ENCODE measurements around the gene TIMP3.

DNA sequence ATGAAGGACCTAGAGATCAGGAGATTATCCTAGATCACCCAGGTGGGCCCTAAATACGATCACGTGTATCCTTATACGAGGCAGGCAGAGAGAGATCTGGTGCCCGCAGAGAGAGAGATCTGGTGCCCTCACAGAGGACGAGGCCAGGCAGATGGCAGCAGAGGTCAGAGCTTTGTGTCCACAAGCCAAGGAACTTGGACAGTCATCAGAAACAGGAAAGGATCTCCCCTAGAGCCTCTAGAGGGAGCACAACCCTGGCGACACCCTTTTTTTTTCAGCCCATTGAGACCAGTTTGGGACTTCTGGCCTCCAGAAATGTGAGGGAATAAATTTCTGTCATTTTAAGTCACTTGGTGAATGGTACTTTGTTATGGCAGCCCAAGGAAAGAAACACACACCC lies 25.5 kb upstream of the TIMP3 start:
- no peak for TF ChIP-seq CTCF (IDR thresholded peaks at IDR 0.05)
- no peak for TF ChIP-seq POLR2A (IDR thresholded peaks at IDR 0.05)
